Stimulated activated CD8-positive, alpha-beta memory T cell treated with anti-CD3 and anti-CD28 coated beads, Interleukin-15, amount 100 ng/mL, for 4 hours (primary cell): Measurements from ENCODE around the gene GIPC2.
A peak's percentile ranks its signal among the peaks of the same experiment; 100 is the strongest.
"Not testable (repeated sequence)": the region's sequence is repeated elsewhere in the genome, so short reads cannot be mapped to it uniquely, and the experiment has no call there.

ENCODE experiments used
- DNase-seq, 2 donors: peaks; one replicate each; pipeline ENCODE4 v3.0.0-alpha.2; 2020; ENCODE audit warnings: low read depth in 2 of 2

The GIPC2 gene

GRCh38 chr1:78095593-78095992 lies 49.8 kb downstream of the GIPC2 start:
- DNase-seq = no peak

- no peak for DNase-seq
Measured at GRCh38 chr1:78096017-78096416, 50.3 kb downstream of the GIPC2 start.

DNA sequence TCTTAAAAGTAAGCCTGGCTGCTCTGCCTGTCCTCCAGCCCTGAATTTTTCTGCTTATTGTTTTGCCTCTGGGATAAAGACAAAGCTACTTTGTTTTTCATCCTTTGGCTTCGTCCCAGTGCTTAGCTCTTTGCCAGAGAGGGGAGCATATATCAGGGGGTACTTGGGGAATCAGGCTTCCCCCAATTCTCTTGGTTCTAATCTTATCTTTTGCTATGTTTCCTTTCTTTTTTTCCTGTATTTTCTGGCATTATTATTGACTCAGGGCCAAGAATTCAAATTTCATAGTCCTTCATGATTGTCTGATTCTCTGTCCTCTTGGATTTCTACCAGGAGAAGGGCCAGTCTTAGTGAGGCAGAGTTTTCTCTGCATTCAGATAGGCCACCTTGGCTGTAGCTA lies 51.2 kb downstream of the GIPC2 start:
- no peak for DNase-seq

DNA sequence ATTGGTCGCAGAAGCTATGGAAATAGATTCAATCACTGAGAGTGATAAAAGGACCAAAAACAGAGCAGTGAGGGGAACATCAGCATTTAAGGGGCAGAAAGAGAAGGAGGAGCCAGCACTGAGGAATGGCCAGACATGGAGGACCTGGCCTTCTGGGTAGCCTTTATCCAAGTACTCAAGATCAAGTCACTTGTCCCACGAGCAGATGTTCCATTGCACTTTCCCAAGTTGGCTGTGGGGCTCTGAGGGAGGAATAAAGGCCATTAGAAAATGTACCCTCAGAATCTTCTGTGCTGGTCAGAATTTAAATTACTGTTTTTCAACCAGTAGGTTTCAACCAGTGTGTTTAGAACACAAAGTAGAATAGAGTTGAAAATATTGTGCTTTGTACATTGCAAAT lies 55.3 kb downstream of the GIPC2 start:
- DNase-seq = no peak

DNA sequence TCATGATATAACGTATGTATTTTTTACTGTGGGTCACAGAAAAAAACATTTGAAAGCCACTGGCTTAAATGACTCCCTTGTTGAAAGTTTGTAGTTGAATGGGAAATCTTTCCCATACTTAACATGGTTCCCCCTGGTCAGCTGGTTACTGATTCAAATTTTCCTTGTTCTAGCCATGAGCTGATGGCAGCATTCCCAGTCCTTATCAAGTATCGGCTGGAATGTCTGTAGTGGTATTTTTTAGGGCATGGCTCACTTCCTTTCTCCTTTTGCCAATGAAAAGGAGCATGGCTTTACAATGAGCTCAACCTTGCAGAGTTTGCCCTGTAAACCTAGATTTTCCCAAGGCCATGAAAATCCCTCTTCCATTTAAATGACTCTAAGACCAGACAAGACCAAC lies 55.7 kb downstream of the GIPC2 start:
- DNase-seq = no peak

DNA sequence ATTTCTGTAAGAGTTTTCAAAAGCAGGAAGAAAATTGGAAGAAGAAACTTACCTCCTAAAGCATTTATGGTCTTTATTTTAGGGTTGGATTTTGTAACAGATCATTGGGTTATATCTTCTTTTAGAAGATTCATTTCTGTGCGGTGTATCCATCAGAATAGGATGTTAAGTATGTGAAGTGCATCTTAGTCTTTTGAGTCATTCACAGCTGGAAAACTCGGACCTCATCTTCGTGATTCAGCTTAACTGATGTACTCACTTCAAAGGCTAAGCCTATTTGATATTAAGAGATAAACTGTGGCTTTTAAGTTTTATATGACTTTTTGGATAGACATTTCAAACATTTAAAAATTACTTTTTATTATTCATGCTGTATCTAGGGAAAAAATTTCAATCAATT lies 56.3 kb downstream of the GIPC2 start:
- DNase-seq = no peak

GRCh38 chr1:78102916-78103315 lies 57.1 kb downstream of the GIPC2 start:
- DNase-seq = no peak

DNA sequence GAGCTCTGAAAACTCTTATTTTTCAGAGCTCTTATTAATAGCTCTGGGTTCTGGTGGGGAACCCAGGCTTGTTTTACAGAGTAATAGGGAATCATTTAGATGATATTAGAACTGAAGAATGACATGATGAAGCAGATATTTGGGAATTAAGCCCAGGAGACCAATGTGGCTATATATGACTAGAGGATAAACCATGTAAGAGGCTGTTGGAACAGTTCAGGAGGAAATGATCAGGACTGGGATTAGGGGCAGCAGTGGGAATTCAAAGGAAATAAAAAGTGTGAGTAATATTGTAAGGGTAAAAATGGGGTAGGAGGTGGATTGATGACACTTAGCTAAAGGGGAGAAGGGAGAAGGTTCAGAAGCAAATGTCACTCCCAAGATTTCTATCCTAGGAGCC lies 58.6 kb downstream of the GIPC2 start:
- no peak for DNase-seq

DNA sequence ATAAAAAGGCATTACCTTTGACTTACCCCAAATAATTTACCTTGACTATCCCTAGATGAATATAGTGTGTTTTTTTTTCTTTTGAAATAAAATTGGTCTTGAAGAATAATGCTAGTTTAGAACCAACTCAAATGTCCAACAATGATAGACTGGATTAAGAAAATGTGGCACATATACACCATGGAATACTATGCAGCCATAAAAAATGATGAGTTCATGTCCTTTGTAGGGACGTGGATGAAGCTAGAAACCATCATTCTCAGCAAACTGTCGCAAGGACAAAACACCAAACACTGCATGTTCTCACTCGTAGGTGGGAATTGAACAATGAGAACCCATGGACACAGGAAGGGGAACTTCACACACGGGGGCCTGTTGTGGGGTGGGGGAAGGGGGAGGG lies 63.9 kb downstream of the GIPC2 start:
- DNase-seq = not testable (repeated sequence)

DNA sequence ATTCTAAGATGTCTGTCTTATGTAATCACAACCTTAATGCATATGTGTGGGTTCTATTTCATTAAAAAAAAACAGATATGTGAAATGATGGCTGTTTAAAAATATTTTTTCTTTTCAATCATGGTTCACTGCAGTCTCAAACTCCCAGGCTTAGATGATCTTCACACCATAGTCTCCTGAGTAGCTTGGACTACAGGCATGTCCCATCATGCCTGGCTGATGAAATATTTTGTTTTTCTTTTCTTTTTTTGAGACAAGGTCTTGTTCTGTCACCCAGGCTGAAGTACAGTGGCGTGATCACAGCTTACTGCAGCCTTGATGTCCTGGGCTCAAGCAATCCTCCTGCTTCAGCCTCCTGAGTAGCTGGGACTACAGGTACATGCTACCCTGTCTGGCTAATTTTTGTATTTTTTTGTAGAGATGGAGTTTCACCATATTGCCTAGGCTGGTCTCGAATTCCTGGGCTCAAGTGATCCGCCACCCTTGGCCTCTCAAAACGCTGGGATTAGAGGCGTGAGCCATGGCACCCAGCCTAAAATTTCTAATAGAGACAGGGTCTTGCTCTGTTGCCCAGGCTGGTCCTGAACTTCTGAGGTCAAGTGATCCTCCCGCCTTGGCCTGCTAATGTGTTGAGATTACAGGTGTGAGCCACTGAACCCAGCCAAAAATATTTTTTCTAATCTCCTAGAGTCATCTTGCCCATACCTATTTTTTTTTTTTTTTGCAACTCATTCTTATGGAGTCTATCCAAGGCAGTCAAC lies 67.6 kb downstream of the GIPC2 start:
- no peak for DNase-seq

GRCh38 chr1:78114034-78114956 lies 68.5 kb downstream of the GIPC2 start:
- peak in 1 of 2 donors; percentile 16 for DNase-seq

GRCh38 chr1:78120485-78120884 lies 74.7 kb downstream of the GIPC2 start:
- not testable (repeated sequence) for DNase-seq

DNA sequence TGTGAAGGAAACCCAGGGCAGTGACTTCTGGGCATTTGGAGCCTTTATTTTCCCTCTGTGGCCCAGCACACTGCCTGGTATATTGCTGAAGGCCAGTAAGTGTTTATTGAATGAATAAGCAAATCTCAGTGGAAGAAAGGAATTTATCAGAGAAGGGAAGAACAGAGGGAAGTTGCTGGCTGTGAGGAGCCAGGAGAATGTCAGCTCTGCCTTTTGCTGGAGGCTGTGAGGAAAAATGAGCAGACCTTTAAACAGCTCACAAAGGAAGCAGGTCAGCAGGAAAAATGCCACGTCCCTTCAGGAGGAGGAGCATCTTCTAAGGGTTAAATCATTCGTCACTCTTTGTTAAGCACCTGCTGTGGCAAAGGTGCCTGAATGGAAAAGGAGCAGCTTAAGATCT lies 75.9 kb downstream of the GIPC2 start:
- no peak for DNase-seq

GRCh38 chr1:78122389-78122788 lies 76.6 kb downstream of the GIPC2 start:
- no peak for DNase-seq

- DNase-seq = no peak
Measured at GRCh38 chr1:78126506-78126905, 80.7 kb downstream of the GIPC2 start.

DNA sequence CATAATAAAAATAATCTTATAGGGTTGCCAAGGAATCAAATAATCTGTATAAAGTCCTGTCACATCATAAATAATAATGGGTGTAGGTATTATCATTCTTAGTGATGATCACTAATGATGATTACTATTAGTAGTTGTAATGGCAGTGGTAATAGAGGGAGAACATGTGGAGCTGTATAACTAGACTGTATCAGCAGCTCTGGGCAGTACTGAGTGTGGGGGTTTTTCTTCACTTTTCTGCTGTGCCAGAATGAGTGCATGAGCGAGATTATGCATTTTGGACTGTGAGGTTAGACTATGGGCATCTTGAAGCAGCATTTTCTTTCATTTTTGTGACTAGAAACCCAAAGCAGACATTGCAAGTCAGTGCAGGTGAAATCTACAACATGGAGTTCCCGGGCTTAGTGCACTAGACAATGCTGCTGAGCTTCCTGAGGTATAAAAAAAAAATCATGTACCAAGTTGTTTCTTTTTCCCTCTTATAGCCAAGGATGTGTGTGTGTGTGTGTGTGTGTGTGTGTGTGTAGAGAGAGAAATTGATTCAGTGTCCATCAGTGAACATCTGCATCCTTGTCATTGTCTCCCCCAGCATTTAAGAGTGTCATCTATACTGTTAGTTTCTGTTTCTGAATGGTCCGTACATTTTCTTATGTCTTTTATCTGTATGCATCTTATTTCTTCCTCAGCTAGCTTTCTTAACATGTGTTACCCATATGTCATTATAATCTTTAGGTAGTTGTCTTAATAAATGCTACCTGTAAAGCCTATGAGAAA lies 86.6 kb downstream of the GIPC2 start:
- DNase-seq = no peak

GRCh38 chr1:78132948-78133322 lies 87.2 kb downstream of the GIPC2 start:
- DNase-seq = no peak

GRCh38 chr1:78136680-78137079 lies 90.9 kb downstream of the GIPC2 start:
- DNase-seq = no peak

GRCh38 chr1:78141531-78142231 lies 95.9 kb downstream of the GIPC2 start:
- no peak for DNase-seq

DNA sequence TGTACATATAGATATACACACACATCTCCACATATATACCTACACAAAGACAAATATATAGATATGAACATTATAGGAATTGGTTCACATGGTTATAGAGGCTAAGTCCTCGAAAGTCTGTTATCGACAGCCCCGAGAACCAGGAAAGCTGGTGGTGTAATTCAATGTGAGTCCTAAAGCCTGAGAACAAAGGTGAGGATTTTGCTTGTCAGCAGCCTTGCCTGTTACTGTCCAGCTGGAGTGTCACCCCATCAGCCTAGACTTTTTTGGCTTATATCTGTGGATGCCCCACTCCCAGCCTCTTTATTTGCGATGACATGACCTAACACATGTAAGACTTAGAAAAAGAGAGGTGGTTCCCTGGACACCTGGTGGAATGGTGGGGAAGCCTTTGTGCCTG lies 97.0 kb downstream of the GIPC2 start:
- DNase-seq = no peak

GRCh38 chr1:78143152-78143551 lies 97.4 kb downstream of the GIPC2 start:
- DNase-seq = no peak

GRCh38 chr1:78143673-78144072 lies 97.9 kb downstream of the GIPC2 start:
- DNase-seq = no peak
